ENCODE results near the gene CST6.
"Not testable (repeated sequence)": the region's sequence is repeated elsewhere in the genome, so short reads cannot be mapped to it uniquely, and the experiment has no call there.

The CST6 gene

GRCh38 chr11:66015936-66016792 is 4.4 kb downstream of the CST6 start:
- DNase-seq = no peak

GRCh38 chr11:66016793-66017177 is 5.0 kb downstream of the CST6 start:
- no peak for DNase-seq

GRCh38 chr11:66017321-66017720 is 5.5 kb downstream of the CST6 start:
- DNase-seq = no peak

GRCh38 chr11:66020212-66020611 is 8.4 kb downstream of the CST6 start:
- DNase-seq = no peak

GRCh38 chr11:66020618-66021357 is 9.0 kb downstream of the CST6 start:
- no peak for DNase-seq

- DNase-seq = peak; percentile 65 to 79 (median 67)
Observed at GRCh38 chr11:66022401-66023185, 10.8 kb downstream of the CST6 start.

GRCh38 chr11:66023186-66023440 is 11.3 kb downstream of the CST6 start:
- not testable (repeated sequence) for DNase-seq

GRCh38 chr11:66026017-66026529 is 14.3 kb downstream of the CST6 start, which contains the start of gene CATSPER1:
Gene CATSPER1 (minus strand): TSS chr11:66026479. CDS start chr11:66026379, 100 bp downstream.
- no peak for DNase-seq

- no peak for DNase-seq
Observed at GRCh38 chr11:66032957-66033735, 21.3 kb downstream of the CST6 start.

- DNase-seq = no peak
Observed at GRCh38 chr11:66035653-66036333, 24.0 kb downstream of the CST6 start.

- DNase-seq = no peak
Observed at GRCh38 chr11:66036334-66036710, 24.5 kb downstream of the CST6 start.

- no peak for DNase-seq
Observed at GRCh38 chr11:66037327-66037726, 25.5 kb downstream of the CST6 start.

GRCh38 chr11:66039765-66040164 is 28.0 kb downstream of the CST6 start:
- no peak for DNase-seq

- no peak for DNase-seq
Observed at GRCh38 chr11:66042227-66042995, 30.6 kb downstream of the CST6 start.

GRCh38 chr11:66042996-66043906 is 31.4 kb downstream of the CST6 start:
- DNase-seq = no peak

GRCh38 chr11:66044757-66045156 is 32.9 kb downstream of the CST6 start:
- DNase-seq = no peak

GRCh38 chr11:66045177-66045639 is 33.4 kb downstream of the CST6 start:
- peak; percentile 51 to 77 (median 74) for DNase-seq

GRCh38 chr11:66046901-66047300 is 35.1 kb downstream of the CST6 start:
- no peak for DNase-seq

GRCh38 chr11:66047541-66048365 is 35.9 kb downstream of the CST6 start:
- DNase-seq = no peak
